Endodermal cell (in vitro differentiated cells): Measurements from ENCODE around the gene JAZF1. TPM values are rescaled to one million over a fixed set of nuclear protein-coding genes. Genes with fewer than 3 reads are reported as not detected.

Experiments used
- DNase-seq: peaks from one replicate; pipeline ENCODE4 v3.0.0-alpha.2; 2017
- H3K27ac ChIP-seq: 2 replicates; pipeline ENCODE4 v1.5.1; 2013; ENCODE audit warnings: mild to moderate bottlenecking, low read depth, low read length, moderate library complexity
- H3K27me3 ChIP-seq: 2 replicates; pipeline ENCODE4 v1.6.1; 2013; ENCODE audit warnings: mild to moderate bottlenecking, low read length, moderate library complexity; ENCODE audit not compliant: insufficient read depth, control insufficient read depth, poor library complexity, severe bottlenecking
- H3K36me3 ChIP-seq: 2 replicates; pipeline ENCODE4 v1.7.0; 2013; ENCODE audit warnings: mild to moderate bottlenecking, low read length, moderate library complexity; ENCODE audit not compliant: control insufficient read depth, insufficient read depth
- H3K4me1 ChIP-seq: one replicate; pipeline ENCODE4 v1.7.0; 2013; ENCODE audit warnings: low read length; ENCODE audit not compliant: control insufficient read depth, insufficient read depth
- H3K4me3 ChIP-seq: 2 replicates; pipeline ENCODE4 v1.5.1; 2013; ENCODE audit warnings: mild to moderate bottlenecking, low read length, moderate library complexity
- H3K9ac ChIP-seq: 2 replicates; pipeline ENCODE4 v1.6.1; 2013; ENCODE audit warnings: mild to moderate bottlenecking, low read length, moderate library complexity; ENCODE audit not compliant: poor library complexity, severe bottlenecking; ENCODE audit errors: extremely low read depth
- H3K9me3 ChIP-seq: 2 replicates; pipeline ENCODE4 v1.6.1; 2013; ENCODE audit warnings: mild to moderate bottlenecking, low read length, moderate library complexity; ENCODE audit not compliant: control insufficient read depth
- H3K27ac Mint-ChIP-seq: 2 replicates; pipeline ENCODE4 v1.8.0; 2020; ENCODE audit warnings: mixed read lengths
- H3K27me3 Mint-ChIP-seq: 2 replicates; pipeline ENCODE4 v1.8.0; 2021; ENCODE audit warnings: mild to moderate bottlenecking, mixed read lengths; ENCODE audit not compliant: insufficient read depth
- H3K36me3 Mint-ChIP-seq: 2 replicates; pipeline ENCODE4 v1.8.0; 2020; ENCODE audit warnings: low read depth, mixed read lengths
- H3K4me1 Mint-ChIP-seq: 2 replicates; pipeline ENCODE4 v1.8.0; 2020; ENCODE audit warnings: mixed read lengths
- H3K4me3 Mint-ChIP-seq: 2 replicates; pipeline ENCODE4 v1.8.0; 2020; ENCODE audit warnings: mild to moderate bottlenecking, moderate library complexity, mixed read lengths
- H3K9me3 Mint-ChIP-seq: 2 replicates; pipeline ENCODE4 v1.8.0; 2020; ENCODE audit warnings: mild to moderate bottlenecking, mixed read lengths
- WGBS, 2 experiments: methylation state at CpG; one replicate each; pipeline versions ENCODE4 v1.1.5 to v1.1.7; 2013; ENCODE audit warnings: missing lambda C conversion rate in 2 of 2, mixed read lengths in 1 of 2; ENCODE audit not compliant: insufficient coverage in 1 of 2, insufficient read length in 1 of 2; 5-methylcytosine and 5-hydroxymethylcytosine counted together
- total RNA-seq, 2 donors: library from RNA; stranded (reverse); fragmentation: NEBNext Ultra II Directional in 1 of 2; extraction: Animal tissue kit (Norgen Biotek cat#: 25700) in 1 of 2; gene quantifications; 2 replicates in 1 of 2; 3 replicates in 1 of 2; pipeline ENCODE4 v1.2.1, GENCODE V29; 2021
- TF ChIP-seq, protein P1 (sequence below): fragments of 200-600 bp; sonication (generic); conservative IDR thresholded peaks from 2 replicates; pipeline ENCODE4 v1.5.0; 2021; ENCODE audit warnings: antibody characterized with exemption, mild to moderate bottlenecking

The JAZF1 gene
- total RNA-seq, 2 donors from 2014 or later, result 18.3 to 33.6 TPM

DNA sequence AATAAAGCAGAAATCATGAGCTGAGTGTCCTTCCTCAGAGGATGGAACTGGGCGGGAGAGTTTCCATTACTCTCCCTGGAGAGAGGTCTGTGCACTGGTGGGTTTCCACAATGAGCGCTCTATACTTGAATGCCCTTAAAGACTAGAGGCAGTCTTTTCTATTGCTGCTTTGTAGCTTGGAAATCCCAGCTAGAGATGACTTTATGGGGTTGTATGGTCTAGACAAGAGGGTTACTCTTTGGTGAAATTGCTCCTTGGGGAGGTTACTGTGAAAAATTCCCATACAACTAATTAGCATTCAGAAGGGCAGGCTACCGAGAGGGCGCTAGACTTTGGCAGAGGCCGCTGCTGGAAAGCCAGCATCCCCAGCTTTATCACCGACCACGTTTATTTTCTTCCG is 303.8 kb downstream of the JAZF1 start:
- Histone ChIP-seq H3K9me3 (no peaks in the 10 kb centered on the region), H3K27me3 (no peaks in the 10 kb centered on the region), H3K4me1 (no peaks in the 10 kb centered on the region), H3K9ac (no peak overlapping the region), H3K27ac (no peak overlapping the region), H3K4me3 (no peak overlapping the region), H3K36me3 (no peaks in the 10 kb centered on the region)
- Mint-ChIP-seq H3K27ac (no peak overlapping the region), H3K27me3 (no peaks in the 10 kb centered on the region), H3K9me3 (no peaks in the 10 kb centered on the region), H3K4me3 (no peak overlapping the region), H3K36me3 (no peaks in the 10 kb centered on the region), H3K4me1 (peaks cover 7% of the 10 kb centered on the region)
- WGBS, 2 experiments, result 94 to 96% methylated on average over 7 to 8 of the region's 8 CpGs
- TF ChIP-seq, protein P1, sequence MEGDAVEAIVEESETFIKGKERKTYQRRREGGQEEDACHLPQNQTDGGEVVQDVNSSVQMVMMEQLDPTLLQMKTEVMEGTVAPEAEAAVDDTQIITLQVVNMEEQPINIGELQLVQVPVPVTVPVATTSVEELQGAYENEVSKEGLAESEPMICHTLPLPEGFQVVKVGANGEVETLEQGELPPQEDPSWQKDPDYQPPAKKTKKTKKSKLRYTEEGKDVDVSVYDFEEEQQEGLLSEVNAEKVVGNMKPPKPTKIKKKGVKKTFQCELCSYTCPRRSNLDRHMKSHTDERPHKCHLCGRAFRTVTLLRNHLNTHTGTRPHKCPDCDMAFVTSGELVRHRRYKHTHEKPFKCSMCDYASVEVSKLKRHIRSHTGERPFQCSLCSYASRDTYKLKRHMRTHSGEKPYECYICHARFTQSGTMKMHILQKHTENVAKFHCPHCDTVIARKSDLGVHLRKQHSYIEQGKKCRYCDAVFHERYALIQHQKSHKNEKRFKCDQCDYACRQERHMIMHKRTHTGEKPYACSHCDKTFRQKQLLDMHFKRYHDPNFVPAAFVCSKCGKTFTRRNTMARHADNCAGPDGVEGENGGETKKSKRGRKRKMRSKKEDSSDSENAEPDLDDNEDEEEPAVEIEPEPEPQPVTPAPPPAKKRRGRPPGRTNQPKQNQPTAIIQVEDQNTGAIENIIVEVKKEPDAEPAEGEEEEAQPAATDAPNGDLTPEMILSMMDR, result no peak
- DNase-seq, result no peak

DNA sequence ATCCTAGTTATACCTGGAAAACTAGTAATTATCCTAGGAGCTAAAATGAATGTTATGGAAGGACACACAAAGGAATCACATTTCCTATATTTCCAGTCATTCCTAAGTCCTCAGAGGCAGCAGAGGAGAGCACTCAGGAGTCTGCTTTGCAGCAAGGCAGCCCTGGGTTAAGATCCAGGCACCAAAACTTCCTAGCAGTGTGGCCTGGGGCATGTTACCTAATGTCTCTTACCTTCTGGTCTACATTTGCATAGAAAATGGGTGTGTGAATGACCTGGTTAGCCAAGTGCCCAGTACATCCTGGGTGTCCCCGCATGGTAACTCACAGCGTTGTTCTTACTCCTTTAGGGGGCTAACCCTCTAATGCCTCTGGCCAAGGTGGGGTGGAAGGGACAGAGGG is 304.8 kb downstream of the JAZF1 start:
- 100% methylated on average over 2 of the region's 2 CpGs for WGBS, 2 experiments
- Histone ChIP-seq H3K4me3 (no peak overlapping the region), H3K36me3 (no peaks in the 10 kb centered on the region), H3K27ac (no peak overlapping the region), H3K9me3 (no peaks in the 10 kb centered on the region), H3K4me1 (no peaks in the 10 kb centered on the region), H3K27me3 (no peaks in the 10 kb centered on the region), H3K9ac (no peak overlapping the region)
- Mint-ChIP-seq H3K4me1 (peaks cover 7% of the 10 kb centered on the region), H3K27ac (no peak overlapping the region), H3K9me3 (no peaks in the 10 kb centered on the region), H3K36me3 (no peaks in the 10 kb centered on the region), H3K27me3 (no peaks in the 10 kb centered on the region), H3K4me3 (no peak overlapping the region)
- DNase-seq, result no peak
- TF ChIP-seq, protein P1, result no peak

DNA sequence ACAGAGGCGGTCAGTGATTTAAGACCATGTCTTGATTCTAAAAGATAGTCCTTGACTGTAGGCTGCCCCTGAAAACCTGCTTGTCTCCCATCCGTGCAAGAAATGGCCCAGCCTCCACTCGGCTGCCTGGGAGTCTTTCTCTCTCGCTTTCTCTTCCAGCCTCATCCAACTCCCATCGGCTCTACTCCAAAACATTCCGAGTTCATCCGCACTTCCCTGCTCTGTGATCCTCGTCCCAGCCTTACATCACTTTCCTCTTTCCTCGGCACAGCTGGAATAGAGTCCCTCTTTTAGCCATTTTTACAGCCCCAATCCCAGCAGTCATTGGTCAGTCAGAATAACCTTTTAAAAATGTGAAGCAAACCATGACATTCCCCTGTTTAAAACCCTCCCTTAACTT is 305.5 kb downstream of the JAZF1 start:
- Mint-ChIP-seq H3K4me3 (no peak overlapping the region), H3K36me3 (no peaks in the 10 kb centered on the region), H3K27ac (no peak overlapping the region), H3K27me3 (no peaks in the 10 kb centered on the region), H3K9me3 (no peaks in the 10 kb centered on the region), H3K4me1 (peaks cover 7% of the 10 kb centered on the region)
- DNase-seq, result no peak
- no peak overlapping the region for H3K4me3 ChIP-seq
- no peaks in the 10 kb centered on the region for H3K27me3 ChIP-seq
- H3K9me3 ChIP-seq, result no peaks in the 10 kb centered on the region
- 94 to 95% methylated on average over 9 of the region's 9 CpGs for WGBS, 2 experiments
- no peaks in the 10 kb centered on the region for H3K4me1 ChIP-seq
- H3K27ac ChIP-seq, result no peak overlapping the region
- TF ChIP-seq, protein P1, result no peak
- no peak overlapping the region for H3K9ac ChIP-seq
- no peaks in the 10 kb centered on the region for H3K36me3 ChIP-seq
